A673 (cell line): ENCODE results near the gene CACNA2D3. TPM values are rescaled to one million over a fixed set of nuclear protein-coding genes. Genes with fewer than 3 reads are reported as not detected.

Source experiments
- BruUV-seq: library from RNA; stranded (reverse); fragments of 400-500 nt; replicated peaks from 2 replicates; lab custom pipeline; 2021; lab: Mats Ljungman, UMichigan
- CTCF ChIA-PET: fragments of 300-600 bp; sonication (Branson Sonifier 250); formaldehyde crosslinking; loops from one replicate; lab custom pipeline; 2022; ENCODE audit warnings: antibody characterized with exemption; lab: Charles Lee
- POLR2A ChIA-PET: fragments of 300-600 bp; sonication (Branson Sonifier 250); formaldehyde crosslinking; loops from one replicate; lab custom pipeline; 2022; ENCODE audit warnings: antibody characterized with exemption; ENCODE audit not compliant: low non-redundant PET; lab: Charles Lee
- DNase-seq: peaks from one replicate; pipeline ENCODE4 v3.0.0-alpha.2; 2015; ENCODE audit warnings: low spot score
- H3K27ac ChIP-seq: fragments of 200-600 bp; sonication (generic); 2 replicates; pipeline ENCODE4 v1.5.1; 2016; ENCODE audit warnings: mixed run types, low read depth, mild to moderate bottlenecking, mixed read lengths, antibody characterized with exemption, low read length; ENCODE audit not compliant: poor library complexity, severe bottlenecking
- H3K27me3 ChIP-seq: fragments of 200-600 bp; sonication (generic); replicated peaks from 2 replicates; pipeline ENCODE4 v1.6.1; 2017; ENCODE audit warnings: mixed run types, low read depth, mild to moderate bottlenecking, mixed read lengths, antibody characterized with exemption, low read length; ENCODE audit not compliant: insufficient read depth, poor library complexity
- H3K36me3 ChIP-seq: fragments of 200-600 bp; sonication (generic); 2 replicates; pipeline ENCODE4 v1.6.1; 2016; ENCODE audit warnings: mixed run types, mild to moderate bottlenecking, mixed read lengths, antibody characterized with exemption, low read length; ENCODE audit not compliant: insufficient read depth, poor library complexity, severe bottlenecking
- H3K4me1 ChIP-seq: fragments of 200-600 bp; sonication (generic); 2 replicates; pipeline ENCODE4 v1.6.1; 2017; ENCODE audit warnings: mixed run types, mild to moderate bottlenecking, mixed read lengths, antibody characterized with exemption, low read length; ENCODE audit not compliant: insufficient read depth, poor library complexity, severe bottlenecking
- H3K4me3 ChIP-seq: fragments of 200-600 bp; sonication (generic); 2 replicates; pipeline ENCODE4 v1.5.1; 2016; ENCODE audit warnings: low read depth, mixed run types, mild to moderate bottlenecking, mixed read lengths, low read length; ENCODE audit not compliant: poor library complexity, severe bottlenecking
- H3K9me3 ChIP-seq: fragments of 200-600 bp; sonication (generic); 2 replicates; pipeline ENCODE4 v1.6.1; 2016; ENCODE audit warnings: mixed run types, low read depth, mild to moderate bottlenecking, mixed read lengths, antibody characterized with exemption, low read length; ENCODE audit not compliant: poor library complexity, severe bottlenecking
- EZH2 ChIP-seq: fragments of 200-600 bp; sonication (generic); IDR thresholded peaks from 2 replicates; pipeline ENCODE4 v1.6.1; 2017; ENCODE audit warnings: borderline replicate concordance, low read depth, mild to moderate bottlenecking, mixed read lengths, antibody characterized with exemption, low read length; ENCODE audit not compliant: poor library complexity, severe bottlenecking
- intact Hi-C: fragments of 100-400 bp; cut with micrococcal nuclease; formaldehyde crosslinking; loops from one replicate; pipeline ENCODE4 v1.10.0; 2022; ENCODE audit not compliant: unreplicated experiment
- total RNA-seq: library from RNA; stranded (reverse); gene quantifications from 2 replicates; pipeline ENCODE4 v1.2.3, GENCODE V29; 2021
- TF ChIP-seq, protein P1 (sequence below): fragments of 300-800, 200-600 bp; sonication (generic); conservative IDR thresholded peaks from 2 replicates; pipeline ENCODE4 v1.5.1; 2017; ENCODE audit warnings: low read depth, mild to moderate bottlenecking, antibody characterized with exemption, low read length, moderate library complexity, mixed read lengths

The CACNA2D3 gene
- total RNA-seq, 1 experiment from 2014 or later, result not detected

DNA sequence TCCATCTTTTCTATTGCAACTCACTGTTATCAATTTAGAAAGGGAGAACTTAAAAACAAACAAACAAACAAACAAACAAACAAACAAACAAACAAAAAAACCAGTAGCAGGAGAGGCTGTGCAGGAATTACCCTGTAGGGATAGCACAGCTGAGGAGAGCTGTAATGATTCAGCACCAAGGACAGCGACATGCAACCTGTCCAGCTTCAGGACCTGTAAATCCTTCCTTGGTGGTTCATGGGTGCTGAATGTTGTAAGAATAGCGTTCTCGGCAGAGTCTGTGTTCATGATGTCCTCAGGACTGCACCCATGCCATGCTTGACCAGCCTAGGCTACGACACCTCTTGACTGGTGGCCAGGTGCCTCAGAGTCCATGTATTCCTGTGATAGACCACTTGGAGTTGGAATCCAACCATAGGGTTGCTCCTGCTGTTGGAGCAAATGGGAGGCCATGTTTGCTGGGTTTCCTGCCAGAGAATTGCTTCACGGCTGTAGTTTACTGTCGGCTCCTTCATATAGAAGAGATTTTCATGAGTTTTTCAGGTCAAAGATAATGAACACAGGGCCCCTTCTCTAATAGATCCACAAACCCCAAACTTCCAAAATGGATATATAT lies 65.9 kb downstream of the CACNA2D3 start:
- DNase-seq, result peak; percentile 42
- TF ChIP-seq, protein P1, sequence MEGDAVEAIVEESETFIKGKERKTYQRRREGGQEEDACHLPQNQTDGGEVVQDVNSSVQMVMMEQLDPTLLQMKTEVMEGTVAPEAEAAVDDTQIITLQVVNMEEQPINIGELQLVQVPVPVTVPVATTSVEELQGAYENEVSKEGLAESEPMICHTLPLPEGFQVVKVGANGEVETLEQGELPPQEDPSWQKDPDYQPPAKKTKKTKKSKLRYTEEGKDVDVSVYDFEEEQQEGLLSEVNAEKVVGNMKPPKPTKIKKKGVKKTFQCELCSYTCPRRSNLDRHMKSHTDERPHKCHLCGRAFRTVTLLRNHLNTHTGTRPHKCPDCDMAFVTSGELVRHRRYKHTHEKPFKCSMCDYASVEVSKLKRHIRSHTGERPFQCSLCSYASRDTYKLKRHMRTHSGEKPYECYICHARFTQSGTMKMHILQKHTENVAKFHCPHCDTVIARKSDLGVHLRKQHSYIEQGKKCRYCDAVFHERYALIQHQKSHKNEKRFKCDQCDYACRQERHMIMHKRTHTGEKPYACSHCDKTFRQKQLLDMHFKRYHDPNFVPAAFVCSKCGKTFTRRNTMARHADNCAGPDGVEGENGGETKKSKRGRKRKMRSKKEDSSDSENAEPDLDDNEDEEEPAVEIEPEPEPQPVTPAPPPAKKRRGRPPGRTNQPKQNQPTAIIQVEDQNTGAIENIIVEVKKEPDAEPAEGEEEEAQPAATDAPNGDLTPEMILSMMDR, result no peak
- no peak for TF ChIP-seq EZH2
- Histone ChIP-seq H3K27ac (no peak overlapping the region), H3K36me3 (no peaks in the 10 kb centered on the region), H3K9me3 (no peaks in the 10 kb centered on the region), H3K4me3 (no peak overlapping the region), H3K27me3 (no peaks in the 10 kb centered on the region), H3K4me1 (no peaks in the 10 kb centered on the region)
- POLR2A ChIA-PET, result no interaction called here
- CTCF ChIA-PET, result no interaction called here
- intact Hi-C loops, result no loop called here
- BruUV-seq, result no TSS peak

DNA sequence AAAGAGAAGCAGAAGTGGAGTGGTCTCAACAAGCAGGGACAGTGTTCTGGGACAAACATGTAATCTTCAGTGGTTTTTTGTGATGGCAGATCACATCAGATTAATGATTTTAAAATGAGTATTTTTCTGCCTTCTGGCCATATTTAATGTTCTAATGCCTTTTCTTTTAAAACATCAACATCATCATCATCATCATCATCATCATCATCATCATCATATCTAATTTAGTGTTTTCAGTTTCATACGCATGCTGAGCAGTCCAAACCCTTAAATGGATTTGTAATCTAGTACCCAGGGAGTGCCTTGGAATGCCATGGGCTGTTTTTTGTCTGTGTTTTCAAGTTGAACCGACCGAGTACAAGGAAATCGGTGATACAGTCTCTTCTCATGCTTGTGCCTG lies 68.9 kb downstream of the CACNA2D3 start:
- CTCF ChIA-PET, result no interaction called here
- POLR2A ChIA-PET, result no interaction called here
- H3K4me1 ChIP-seq, result no peaks in the 10 kb centered on the region
- BruUV-seq, result no TSS peak
- DNase-seq, result no peak
- no peak overlapping the region for H3K27ac ChIP-seq
- no peaks in the 10 kb centered on the region for H3K9me3 ChIP-seq
- intact Hi-C loops, result no loop called here
- H3K4me3 ChIP-seq, result no peak overlapping the region
- H3K27me3 ChIP-seq, result no peaks in the 10 kb centered on the region
- H3K36me3 ChIP-seq, result no peaks in the 10 kb centered on the region
- TF ChIP-seq EZH2, result no peak
- TF ChIP-seq, protein P1, result no peak

DNA sequence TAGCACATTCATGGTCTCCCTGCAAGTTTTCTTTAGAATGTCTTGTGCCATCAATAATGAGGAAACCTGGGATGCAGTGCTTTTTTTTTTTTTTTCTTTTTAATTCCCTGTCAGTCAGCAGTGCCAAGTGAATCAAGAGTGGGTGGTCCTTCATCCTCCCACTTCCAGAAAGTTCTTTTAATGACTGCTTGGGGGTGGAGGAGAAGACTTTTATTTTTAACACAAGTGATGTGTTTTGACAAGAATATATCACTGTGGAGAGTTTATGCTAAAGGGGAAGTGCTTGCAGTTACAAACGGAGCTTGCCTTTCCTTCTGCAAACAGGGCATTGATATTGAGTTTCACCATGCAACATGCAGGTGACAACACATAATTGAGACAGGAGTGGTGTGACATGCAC lies 69.7 kb downstream of the CACNA2D3 start:
- TF ChIP-seq, protein P1, result no peak
- TF ChIP-seq EZH2, result no peak
- Histone ChIP-seq H3K27me3 (no peaks in the 10 kb centered on the region), H3K9me3 (no peaks in the 10 kb centered on the region), H3K27ac (no peak overlapping the region), H3K4me1 (no peaks in the 10 kb centered on the region), H3K36me3 (no peaks in the 10 kb centered on the region), H3K4me3 (no peak overlapping the region)
- ChIA-PET CTCF (no interaction called here), POLR2A (no interaction called here)
- DNase-seq, result no peak
- intact Hi-C loops, result no loop called here
- BruUV-seq, result no TSS peak
